Breast epithelium (tissue), 4 donors: ENCODE results near the gene EVPLL. TPM values are rescaled to one million over a fixed set of nuclear protein-coding genes. Genes with fewer than 3 reads are reported as not detected.

ENCODE experiments used
- DNase-seq, 2 donors: peaks; one replicate each; pipeline ENCODE4 v3.0.0-alpha.2; 2019; ENCODE audit warnings: low spot score in 2 of 2
- H3K27ac ChIP-seq, 2 donors: fragments of 200-600 bp; sonication (generic) in 1 of 2; one replicate each; pipeline ENCODE4 v1.5.1; 2016 to 2019; ENCODE audit warnings: mild to moderate bottlenecking in 1 of 2
- H3K27me3 ChIP-seq, 2 donors: fragments of 200-600 bp; sonication (generic) in 1 of 2; one replicate each; pipeline versions ENCODE4 v1.5.1 to v1.6.0; 2017 to 2019; ENCODE audit warnings: control low read depth in 1 of 2, mild to moderate bottlenecking in 1 of 2
- H3K36me3 ChIP-seq: fragments of 200-600 bp; one replicate; pipeline ENCODE4 v1.5.1; 2019
- H3K4me1 ChIP-seq, 2 donors: fragments of 200-600 bp; sonication (generic); one replicate each; pipeline ENCODE4 v1.5.1; 2016 to 2019; ENCODE audit warnings: control low read depth in 1 of 2
- H3K4me3 ChIP-seq, 3 donors: fragments of 200-600 bp; sonication (generic); 1 replicate in 2 of 3; 2 replicates in 1 of 3; pipeline ENCODE4 v1.5.1; 2016 to 2019; ENCODE audit warnings: mild to moderate bottlenecking in 3 of 3, moderate library complexity in 2 of 3
- H3K9me3 ChIP-seq, 2 donors: fragments of 200-600 bp; sonication (generic) in 1 of 2; one replicate each; pipeline ENCODE4 v1.5.1; 2016 to 2019; ENCODE audit warnings: control low read depth in 1 of 2
- POLR2A ChIP-seq: fragments of 450-650 bp; IDR thresholded peaks from one replicate; pipeline ENCODE4 v1.6.1; 2016; ENCODE audit warnings: antibody characterized with exemption, mild to moderate bottlenecking, moderate library complexity
- POLR2AphosphoS5 ChIP-seq, 3 donors: sonication (generic); formaldehyde crosslinking; IDR thresholded peaks; one replicate each; pipeline ENCODE4 v1.6.1; 2017; ENCODE audit warnings: antibody characterized with exemption in 3 of 3
- intact Hi-C: fragments of 100-400 bp; cut with DNase I; formaldehyde crosslinking; loops from one replicate; pipeline ENCODE4 v1.15.1; 2023; ENCODE audit warnings: low total_unique reads
- total RNA-seq, 3 donors: library from RNA; depleted of rRNA; stranded (reverse); fragments of >200 nt; gene quantifications; one replicate each; pipeline ENCODE4 v1.1.0, GENCODE V29; 2016
- TF ChIP-seq, protein P1 (sequence below), 3 donors: fragments of 450-650 bp; IDR thresholded peaks; one replicate each; pipeline ENCODE4 v1.5.1; 2016 to 2017; ENCODE audit warnings: antibody characterized with exemption in 3 of 3, mild to moderate bottlenecking in 3 of 3, moderate library complexity in 3 of 3

The EVPLL gene
- total RNA-seq, 3 donors from 2014 or later, result 0.32 to 0.73 TPM; not detected in 1

DNA sequence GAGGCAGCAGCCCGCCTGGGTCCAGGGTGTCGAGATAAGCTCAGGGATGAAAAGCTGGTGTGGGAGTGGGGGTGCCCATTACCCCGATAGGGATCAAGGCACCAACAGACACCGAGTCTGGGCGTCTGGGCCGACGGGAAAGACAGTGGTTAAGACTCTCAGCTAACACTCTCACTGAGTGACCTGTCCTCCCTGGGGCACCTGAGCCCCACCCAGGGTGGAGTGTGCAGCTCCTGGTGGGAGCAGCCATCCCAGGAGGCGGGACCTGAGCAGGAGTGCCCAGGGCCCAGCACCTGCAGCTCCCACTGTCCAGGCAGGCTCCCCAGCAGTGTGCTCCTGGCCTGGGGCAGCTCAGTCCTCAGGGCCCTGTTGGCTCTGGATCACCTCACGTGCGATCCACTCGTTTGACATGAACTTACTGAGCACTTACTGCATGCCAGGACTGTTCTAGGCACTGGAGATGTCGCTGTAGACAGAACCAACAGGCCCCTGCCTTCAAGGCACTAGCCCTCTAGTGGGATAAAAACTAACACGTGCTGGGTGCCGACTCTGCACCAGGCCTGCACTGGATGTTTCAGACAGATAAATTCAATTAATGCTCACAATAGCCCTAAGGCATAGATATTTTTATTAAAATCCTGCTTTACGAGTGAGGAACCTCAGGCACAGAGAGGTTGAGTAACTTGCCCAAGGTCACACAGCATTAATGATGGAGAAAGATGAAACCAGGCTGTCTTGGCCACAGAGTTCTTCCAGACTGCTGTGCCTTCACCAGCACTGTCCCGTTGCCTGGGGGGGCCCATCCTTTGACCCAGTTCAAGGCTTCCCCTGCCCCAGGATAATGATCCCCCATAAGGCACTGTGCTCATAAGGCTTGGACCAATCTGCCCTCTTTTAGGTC lies 1.9 kb downstream of the EVPLL start:
- DNase-seq, result no peak

DNA sequence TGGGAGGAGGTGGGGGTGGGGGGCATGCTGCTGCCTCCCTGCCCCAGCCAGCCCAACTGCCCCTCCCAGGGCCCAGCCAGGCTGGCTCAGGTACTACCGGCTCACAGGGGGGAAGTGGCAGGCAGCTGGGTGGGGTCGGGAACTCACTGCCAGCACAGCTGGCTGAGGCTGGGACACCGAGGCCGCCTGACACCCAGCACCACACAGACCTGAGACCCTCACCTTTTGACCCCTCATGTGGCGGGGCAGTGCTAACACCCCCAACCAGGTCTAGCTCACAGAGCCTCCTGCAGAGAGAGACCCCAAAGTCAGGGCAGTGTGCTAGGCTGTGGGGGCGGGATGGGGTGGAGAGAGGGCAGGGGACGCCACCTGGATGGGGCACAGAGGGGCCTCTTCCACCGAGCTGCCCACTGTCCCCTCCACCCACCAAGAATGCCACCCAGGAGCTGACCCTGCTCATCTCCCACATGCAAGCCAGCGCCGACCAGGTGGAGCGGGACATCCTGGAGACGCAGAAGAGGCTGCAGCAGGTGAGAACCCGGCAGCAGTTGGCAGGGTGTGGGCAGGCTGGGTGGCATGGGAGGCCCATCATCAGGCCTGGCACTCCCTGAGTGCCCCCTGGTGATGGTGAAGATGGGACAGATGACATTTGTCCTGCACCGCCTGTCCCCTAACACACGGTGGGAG lies 3.0 kb downstream of the EVPLL start:
- H3K9me3 ChIP-seq, result no peaks in the 10 kb centered on the region
- no peak for DNase-seq
- TF ChIP-seq POLR2A (no peak), POLR2AphosphoS5 (IDR thresholded peaks at IDR 0.05) (no peak)
- TF ChIP-seq, protein P1, sequence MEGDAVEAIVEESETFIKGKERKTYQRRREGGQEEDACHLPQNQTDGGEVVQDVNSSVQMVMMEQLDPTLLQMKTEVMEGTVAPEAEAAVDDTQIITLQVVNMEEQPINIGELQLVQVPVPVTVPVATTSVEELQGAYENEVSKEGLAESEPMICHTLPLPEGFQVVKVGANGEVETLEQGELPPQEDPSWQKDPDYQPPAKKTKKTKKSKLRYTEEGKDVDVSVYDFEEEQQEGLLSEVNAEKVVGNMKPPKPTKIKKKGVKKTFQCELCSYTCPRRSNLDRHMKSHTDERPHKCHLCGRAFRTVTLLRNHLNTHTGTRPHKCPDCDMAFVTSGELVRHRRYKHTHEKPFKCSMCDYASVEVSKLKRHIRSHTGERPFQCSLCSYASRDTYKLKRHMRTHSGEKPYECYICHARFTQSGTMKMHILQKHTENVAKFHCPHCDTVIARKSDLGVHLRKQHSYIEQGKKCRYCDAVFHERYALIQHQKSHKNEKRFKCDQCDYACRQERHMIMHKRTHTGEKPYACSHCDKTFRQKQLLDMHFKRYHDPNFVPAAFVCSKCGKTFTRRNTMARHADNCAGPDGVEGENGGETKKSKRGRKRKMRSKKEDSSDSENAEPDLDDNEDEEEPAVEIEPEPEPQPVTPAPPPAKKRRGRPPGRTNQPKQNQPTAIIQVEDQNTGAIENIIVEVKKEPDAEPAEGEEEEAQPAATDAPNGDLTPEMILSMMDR (IDR thresholded peaks at IDR 0.05), result no peak
- no peak overlapping the region for H3K4me3 ChIP-seq
- H3K27me3 ChIP-seq, result peaks cover 0 to 9% of the 10 kb centered on the region in 2 donors
- intact Hi-C loops, result no loop called here
- H3K27ac ChIP-seq, result no peak overlapping the region
- H3K36me3 ChIP-seq, result no peaks in the 10 kb centered on the region
- H3K4me1 ChIP-seq, result peaks cover 0 to 6% of the 10 kb centered on the region in 2 donors

More for the DNA sequence above, 1.9 kb downstream of the EVPLL start:
- Histone ChIP-seq H3K9me3 (peaks cover 0 to 6% of the 10 kb centered on the region in 2 donors), H3K27ac (no peak overlapping the region), H3K36me3 (no peaks in the 10 kb centered on the region), H3K4me1 (peaks cover 0 to 6% of the 10 kb centered on the region in 2 donors), H3K27me3 (peaks cover 0 to 9% of the 10 kb centered on the region in 2 donors), H3K4me3 (no peak overlapping the region)
- intact Hi-C loops, result no loop called here
- TF ChIP-seq, protein P1 (IDR thresholded peaks at IDR 0.05), result no peak
- no peak for TF ChIP-seq POLR2AphosphoS5 (IDR thresholded peaks at IDR 0.05)
- TF ChIP-seq POLR2A, result no peak

GRCh38 chr17:18381158-18381952 lies 3.8 kb downstream of the EVPLL start:
- no peaks in the 10 kb centered on the region for H3K36me3 ChIP-seq
- peaks cover 0 to 9% of the 10 kb centered on the region in 2 donors for H3K27me3 ChIP-seq
- no peak overlapping the region for H3K4me3 ChIP-seq
- no peak overlapping the region for H3K27ac ChIP-seq
- no peaks in the 10 kb centered on the region for H3K9me3 ChIP-seq
- intact Hi-C loops, result no loop called here
- H3K4me1 ChIP-seq, result peaks cover 0 to 6% of the 10 kb centered on the region in 2 donors
- TF ChIP-seq POLR2AphosphoS5 (IDR thresholded peaks at IDR 0.05) (no peak), POLR2A (no peak)
- TF ChIP-seq, protein P1 (IDR thresholded peaks at IDR 0.05), result no peak
- DNase-seq, result no peak

- no peaks in the 10 kb centered on the region for H3K9me3 ChIP-seq
- no peaks in the 10 kb centered on the region for H3K36me3 ChIP-seq
- peaks cover 0 to 9% of the 10 kb centered on the region in 2 donors for H3K27me3 ChIP-seq
- H3K4me1 ChIP-seq, result peaks cover 0 to 6% of the 10 kb centered on the region in 2 donors
- H3K27ac ChIP-seq, result no peak overlapping the region
- H3K4me3 ChIP-seq, result no peak overlapping the region
- no peak for TF ChIP-seq POLR2A
- TF ChIP-seq, protein P1 (IDR thresholded peaks at IDR 0.05), result no peak
- no peak for TF ChIP-seq POLR2AphosphoS5 (IDR thresholded peaks at IDR 0.05)
- no peak for DNase-seq
- intact Hi-C loops, result no loop called here
Measured at GRCh38 chr17:18381953-18382245, 4.3 kb downstream of the EVPLL start.
